Measurements from ENCODE around the gene TNNT2. TPM values are rescaled to one million over a fixed set of nuclear protein-coding genes. Genes with fewer than 3 reads are reported as not detected.

Gene TNNT2
- total RNA-seq, 1 donor from 2014 or later: 9,445 TPM

DNA sequence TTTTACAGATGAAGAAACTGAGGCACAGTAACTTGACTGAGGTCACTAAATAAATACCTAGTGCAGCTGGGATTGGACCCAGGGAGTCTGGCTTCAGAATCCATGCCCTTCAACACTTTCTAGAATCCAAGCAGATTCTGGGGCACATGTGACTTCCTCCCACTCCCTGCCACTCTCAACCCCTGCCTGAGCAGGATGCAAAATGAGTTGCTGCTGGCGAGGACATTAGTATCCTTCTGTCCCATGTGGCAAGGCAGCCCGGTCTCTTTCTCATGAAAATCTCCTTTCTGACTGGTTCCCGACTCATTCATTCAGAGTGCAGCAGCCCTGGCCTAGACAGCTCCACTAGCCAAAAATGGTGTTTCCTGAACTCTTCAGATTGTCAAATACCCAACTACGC lies 28.4 kb downstream of the TNNT2 start:
- ATAC-seq (no peak), DNase-seq (ENCODE audit: missing footprints) (no peak)
- intact Hi-C loops (cut with DNase I): loop anchor here (5.0 kb wide), 1 partner anchor 58 kb away; no protein-coding TSS in a partner anchor

DNA sequence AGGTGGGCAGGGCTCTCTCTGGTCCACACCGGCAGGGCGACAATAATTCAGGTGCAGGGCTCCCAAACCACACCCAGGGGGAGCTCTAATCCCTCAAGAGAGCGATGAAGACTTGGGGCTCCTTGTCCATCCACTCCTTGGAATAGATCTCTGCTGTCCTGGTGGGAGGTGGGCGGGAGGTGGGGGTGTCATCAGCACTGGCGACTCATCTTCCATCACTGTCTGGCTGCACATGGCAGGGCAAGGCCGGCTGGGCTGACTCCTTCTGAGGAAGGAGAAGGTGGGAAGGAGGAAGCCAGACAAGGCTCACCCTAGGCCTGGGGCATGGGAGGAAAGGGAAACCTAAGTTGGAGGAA lies 29.3 kb downstream of the TNNT2 start:
- peak; percentile 37 for ATAC-seq

DNA sequence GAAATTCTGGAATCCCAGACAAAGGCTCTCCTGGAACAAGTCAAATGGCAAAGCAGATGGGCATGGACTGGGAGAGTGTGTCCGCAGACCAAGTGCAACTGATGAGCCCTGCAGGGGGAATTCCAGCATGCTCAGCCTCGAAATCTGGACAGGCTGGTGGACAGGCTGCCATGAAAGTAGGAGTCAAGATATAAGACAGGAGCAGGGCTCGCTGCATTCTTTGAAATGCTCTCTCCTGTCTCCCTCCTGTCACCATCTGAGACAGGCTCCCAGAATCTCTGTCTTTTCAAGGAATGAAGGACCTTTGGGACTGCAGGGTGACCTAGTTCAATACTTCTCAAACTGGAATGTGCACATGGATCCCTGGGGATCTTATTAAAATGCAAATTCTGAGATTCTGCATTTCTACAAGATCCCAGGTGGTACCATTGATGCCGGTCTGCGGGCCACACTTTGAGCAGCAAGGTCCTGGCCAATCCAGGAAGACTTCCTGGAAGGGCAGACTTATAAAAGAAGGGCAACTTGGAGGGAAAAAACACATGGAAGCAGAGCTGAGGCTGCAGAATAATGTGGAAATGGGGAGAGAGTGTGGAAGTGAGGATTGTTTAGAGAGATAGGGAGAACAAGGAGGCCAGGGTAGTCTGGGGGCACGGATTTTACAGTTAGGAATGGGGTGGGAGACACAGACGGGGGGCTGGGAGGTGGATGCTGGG lies 29.8 kb downstream of the TNNT2 start:
- no peak for DNase-seq (ENCODE audit: missing footprints)
- intact Hi-C loops (cut with DNase I): loop anchor here (5.0 kb wide), 1 partner anchor 60 kb away; no protein-coding TSS in a partner anchor

More for the DNA sequence above, 29.3 kb downstream of the TNNT2 start:
- DNase-seq (ENCODE audit: missing footprints): no peak
- intact Hi-C loops (cut with DNase I): loop anchor here (5.0 kb wide), 1 partner anchor 59 kb away; no protein-coding TSS in a partner anchor

DNA sequence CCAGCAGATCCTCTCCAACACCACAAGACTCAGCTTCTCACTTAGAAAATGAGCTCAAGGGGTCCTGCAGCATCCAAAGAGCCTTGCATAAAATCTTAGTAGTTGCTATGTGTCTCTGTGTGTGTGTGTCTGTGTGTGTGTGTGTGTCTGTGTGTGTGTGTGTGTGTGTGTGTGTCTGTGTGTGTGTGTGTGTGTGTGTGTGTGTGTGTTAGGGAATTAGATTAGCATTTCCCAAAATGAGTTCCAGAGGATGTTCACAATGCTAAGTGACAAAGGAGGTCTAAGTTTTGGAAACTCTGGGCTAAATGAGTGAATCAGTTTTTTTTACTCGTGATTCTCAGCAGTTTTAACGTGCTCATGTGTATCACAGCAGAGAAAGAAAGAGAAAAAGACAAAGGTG lies 30.5 kb downstream of the TNNT2 start:
- intact Hi-C loops (cut with DNase I): loop anchor here (1.0 to 5.0 kb wide), 3 partner anchors 38 to 93 kb away; no protein-coding TSS in a partner anchor
- DNase-seq (ENCODE audit: missing footprints): no peak
- ATAC-seq: no peak

More for the DNA sequence above, 29.8 kb downstream of the TNNT2 start:
- ATAC-seq: no peak

DNA sequence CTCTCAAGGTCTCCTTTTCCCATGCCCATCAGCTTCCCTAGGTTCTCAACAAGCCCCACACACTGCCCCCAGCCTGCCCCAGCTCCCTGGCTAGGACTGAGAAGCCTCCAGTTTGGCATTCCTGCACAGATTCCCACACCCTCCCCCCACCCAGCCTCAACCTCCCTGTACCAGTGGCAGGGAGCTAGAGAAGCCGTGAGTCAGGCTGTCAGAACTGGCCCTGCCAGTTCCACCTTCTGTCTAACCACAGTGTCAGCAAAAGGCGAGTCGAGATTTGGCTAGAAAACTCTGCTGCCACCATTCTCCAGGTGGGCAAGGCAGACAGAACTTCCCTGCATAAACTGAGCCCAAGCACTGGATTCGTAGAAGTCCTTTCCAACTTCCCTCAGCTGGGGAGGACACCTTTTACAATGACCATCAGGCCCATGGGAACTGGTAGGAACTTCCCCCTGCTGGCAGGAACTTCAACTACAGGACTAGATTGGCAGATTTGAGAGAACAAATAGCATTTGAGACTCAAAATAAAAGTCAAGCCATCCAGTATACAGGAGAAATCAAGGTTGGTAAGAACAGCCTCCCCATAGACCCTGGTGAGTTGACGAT lies 31.0 kb downstream of the TNNT2 start:
- intact Hi-C loops (cut with DNase I): loop anchor here (1.0 to 5.0 kb wide), 3 partner anchors 37 to 92 kb away; no protein-coding TSS in a partner anchor
- ATAC-seq (peak; percentile 51), DNase-seq (ENCODE audit: missing footprints) (no peak)

DNA sequence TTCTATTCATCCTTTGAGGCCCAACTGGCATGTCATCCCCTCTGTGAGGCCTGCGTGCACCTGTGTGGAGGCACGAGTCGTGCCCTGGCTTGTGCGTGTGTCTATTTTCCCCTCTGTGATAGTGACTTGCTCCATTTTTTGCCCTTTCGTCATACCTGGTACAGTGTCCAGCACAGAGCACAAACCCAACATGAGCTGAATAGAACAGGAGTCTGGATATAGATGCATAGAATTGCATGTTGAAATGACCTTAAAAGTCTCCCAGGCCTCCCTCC lies 32.5 kb downstream of the TNNT2 start:
- ATAC-seq (no peak), DNase-seq (ENCODE audit: missing footprints) (no peak)
- intact Hi-C loops (cut with DNase I): loop anchor here (5.0 kb wide), 1 partner anchor 62 kb away; no protein-coding TSS in a partner anchor

DNA sequence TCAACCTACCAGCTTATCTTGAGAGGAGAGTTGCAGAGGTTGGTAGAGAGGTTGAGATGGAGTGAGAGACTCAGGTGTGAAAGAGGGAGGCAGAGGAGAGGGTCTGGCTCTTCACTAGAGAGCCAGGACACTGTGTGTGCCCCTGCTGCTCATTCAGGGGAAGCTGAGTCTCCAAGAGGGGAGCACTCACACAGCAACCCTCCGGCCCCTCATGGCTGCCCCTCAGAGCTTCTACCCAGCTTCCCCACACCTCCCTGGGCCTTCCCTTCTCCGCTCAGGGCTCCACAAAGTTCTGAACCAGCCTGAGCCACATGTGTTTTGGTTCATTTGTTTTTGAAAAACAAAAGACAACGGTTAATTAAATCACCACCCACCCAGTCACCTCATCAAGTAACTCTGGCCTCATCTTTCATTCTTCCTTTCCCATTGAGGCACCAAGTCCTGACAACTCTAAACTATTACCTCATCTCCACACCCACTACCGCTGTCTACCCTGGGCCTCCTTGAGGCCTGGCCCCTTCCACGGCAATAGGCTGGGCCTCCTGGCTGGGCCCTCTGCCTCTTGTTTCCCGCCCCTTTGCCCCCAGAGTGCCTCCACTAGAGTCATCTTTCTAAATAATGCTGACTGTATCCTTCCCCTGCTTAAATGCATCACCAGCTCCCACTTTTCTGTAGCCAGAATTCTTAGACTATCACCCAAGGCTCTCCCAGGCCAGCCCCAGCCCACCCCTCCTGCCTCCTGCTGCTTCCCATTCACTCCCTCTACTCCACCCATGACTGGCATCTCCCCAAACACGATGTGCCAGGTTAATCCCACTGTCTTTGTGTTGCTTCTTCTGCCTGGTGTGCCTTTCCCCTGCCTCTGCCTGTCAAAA lies 33.0 kb downstream of the TNNT2 start:
- intact Hi-C loops (cut with DNase I): loop anchor here (5.0 kb wide), 1 partner anchor 63 kb away; no protein-coding TSS in a partner anchor
- ATAC-seq (no peak), DNase-seq (ENCODE audit: missing footprints) (no peak)

DNA sequence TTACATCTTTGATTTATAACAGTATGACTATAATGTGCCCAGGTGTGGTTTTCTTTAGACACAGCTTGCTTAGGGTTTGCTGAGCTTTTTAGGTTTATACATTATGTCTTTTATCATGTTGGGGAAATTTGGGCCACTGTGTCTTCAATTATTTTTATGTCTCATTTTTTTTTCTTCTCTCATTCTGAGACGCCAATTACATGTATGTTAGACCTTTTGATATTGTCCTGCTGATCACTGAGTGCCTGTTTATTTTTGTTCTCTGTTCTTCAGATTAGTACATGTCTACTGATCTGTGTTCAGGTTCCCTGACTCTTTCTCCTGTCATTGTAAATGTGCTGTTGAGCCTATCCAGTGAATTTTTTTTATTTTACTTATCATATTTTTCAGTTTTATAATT lies 36.1 kb downstream of the TNNT2 start:
- no peak for ATAC-seq
- intact Hi-C loops (cut with DNase I): no loop called here
- no peak for DNase-seq (ENCODE audit: missing footprints)

DNA sequence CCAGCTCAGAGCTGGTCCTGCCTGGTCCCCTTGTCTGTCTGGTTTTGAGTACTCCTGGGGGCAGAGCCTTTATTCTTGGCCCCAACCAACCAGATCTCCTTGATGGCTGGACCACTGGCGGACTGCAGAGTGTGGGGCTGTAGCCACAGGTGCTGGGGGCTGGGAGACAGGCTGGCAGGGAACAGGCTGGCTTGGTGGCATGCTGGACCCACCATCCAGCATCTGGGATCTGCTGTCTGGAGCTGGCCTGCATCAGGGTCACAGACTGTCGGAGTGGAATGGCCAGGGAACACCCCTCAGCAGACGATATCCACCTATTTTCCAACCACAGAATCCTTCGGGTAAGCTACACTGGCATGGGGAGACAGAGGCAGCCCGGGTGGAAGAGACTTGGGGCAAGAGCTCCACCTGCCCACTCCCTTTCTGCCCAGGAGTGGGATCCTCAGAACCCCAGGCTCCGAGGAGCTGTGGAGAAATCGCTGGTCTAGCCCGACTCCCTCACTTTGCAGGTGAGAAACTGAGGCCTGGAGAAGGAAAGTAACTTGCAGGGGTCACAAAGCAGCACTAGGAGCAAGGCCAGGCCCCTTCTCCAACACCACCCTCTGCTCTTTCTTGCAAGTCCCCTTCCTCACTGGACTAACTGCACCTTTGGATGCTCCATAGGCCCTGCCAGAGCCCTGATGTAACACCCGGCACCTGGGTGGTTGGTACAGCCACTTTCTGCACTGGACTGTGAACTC lies 40.6 kb downstream of the TNNT2 start:
- intact Hi-C loops (cut with DNase I): no loop called here
- ATAC-seq (no peak), DNase-seq (ENCODE audit: missing footprints) (no peak)

DNA sequence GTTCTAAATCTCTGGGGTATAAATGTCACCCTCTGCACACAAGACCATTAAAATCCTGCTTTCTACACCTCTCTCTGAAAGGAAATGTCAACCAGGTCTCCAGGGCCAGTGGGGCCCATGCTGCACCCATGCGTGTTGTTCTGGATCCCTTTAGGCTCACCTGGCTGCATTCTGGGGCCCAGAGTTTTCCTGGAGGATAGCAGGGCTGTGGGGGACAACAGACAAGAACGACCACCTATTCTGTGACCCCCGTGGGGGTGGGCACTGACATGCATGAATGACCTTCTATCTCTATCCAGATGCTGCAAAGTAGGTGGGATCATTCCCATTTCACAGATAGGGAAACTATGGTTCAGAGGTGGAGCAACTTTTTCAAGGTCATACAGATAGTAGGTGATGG lies 41.6 kb downstream of the TNNT2 start:
- intact Hi-C loops (cut with DNase I): no loop called here
- ATAC-seq: no peak
- no peak for DNase-seq (ENCODE audit: missing footprints)

DNA sequence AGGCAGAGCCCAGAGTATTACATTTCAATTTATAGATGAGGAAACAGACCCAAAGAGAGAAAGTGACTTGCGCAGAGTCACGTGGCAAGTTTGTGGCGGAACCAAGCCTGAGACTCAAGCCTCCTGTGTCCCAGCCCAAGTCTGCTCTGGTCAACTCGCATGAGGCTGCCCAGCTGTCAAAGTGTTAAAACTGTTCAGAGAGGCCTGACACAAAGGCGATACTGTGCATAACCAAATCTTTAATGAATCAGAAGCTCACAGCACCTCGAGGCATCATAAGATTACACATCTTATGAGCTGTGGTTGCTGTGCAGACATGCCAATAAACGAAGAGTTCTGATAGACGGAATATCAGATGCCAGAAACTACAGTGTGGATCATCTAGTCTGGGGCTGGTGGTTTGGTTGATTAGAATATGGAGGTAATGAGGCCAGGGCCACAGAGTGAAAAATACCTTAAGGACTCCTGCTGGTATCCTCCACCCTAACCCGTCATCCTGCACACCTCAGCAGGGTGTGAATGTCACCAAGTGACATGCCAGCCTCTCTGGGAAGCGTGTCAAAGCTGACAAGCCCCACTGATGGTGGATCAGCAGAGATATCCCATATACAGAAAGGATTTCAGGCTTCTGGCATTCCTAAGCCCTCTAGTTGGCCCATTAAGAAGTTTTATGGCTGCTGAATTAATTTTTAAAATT lies 42.2 kb downstream of the TNNT2 start:
- intact Hi-C loops (cut with DNase I): no loop called here
- ATAC-seq (no peak), DNase-seq (ENCODE audit: missing footprints) (no peak)

DNA sequence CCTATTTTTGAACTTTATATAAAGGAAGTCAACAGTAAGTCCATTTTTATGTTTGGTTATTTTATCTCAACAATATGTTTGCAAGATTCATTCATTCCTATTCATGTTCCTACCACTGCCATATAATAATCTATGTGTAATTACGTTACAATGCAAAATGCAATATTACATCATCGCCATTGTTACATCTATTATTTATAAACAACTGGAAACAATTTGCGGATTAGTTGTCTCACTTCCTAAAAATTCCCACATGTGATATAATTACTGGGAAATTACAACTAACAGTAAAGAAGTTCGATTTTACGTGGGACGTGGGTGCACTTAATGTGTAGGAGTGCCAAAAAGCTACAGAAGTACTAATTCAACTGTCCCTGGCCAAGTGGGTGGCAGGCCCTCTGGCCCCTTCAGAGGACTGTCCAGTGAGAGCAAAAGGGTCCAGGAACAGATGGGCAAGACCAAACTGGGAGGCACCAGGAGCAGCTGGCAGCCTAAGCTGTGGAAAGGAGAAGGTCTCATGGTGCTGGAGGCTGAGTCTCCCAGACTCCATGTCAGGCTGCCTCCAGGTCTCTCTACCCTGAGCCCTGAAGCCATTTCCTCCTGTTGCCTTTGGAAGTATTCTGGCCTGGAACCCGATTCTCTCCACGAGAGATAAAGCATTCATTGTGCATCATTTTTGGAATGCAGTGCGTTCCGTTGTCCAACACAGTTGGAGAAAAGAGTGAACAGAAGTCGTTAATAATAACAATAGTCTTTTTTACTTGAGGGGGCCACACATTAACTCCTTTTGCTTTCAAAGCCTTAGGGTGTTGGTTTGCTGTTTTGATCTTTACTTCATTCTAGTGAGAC lies 42.9 kb downstream of the TNNT2 start:
- peak; percentile 48 for DNase-seq (ENCODE audit: missing footprints)
- intact Hi-C loops (cut with DNase I): no loop called here
- ATAC-seq: no peak

DNA sequence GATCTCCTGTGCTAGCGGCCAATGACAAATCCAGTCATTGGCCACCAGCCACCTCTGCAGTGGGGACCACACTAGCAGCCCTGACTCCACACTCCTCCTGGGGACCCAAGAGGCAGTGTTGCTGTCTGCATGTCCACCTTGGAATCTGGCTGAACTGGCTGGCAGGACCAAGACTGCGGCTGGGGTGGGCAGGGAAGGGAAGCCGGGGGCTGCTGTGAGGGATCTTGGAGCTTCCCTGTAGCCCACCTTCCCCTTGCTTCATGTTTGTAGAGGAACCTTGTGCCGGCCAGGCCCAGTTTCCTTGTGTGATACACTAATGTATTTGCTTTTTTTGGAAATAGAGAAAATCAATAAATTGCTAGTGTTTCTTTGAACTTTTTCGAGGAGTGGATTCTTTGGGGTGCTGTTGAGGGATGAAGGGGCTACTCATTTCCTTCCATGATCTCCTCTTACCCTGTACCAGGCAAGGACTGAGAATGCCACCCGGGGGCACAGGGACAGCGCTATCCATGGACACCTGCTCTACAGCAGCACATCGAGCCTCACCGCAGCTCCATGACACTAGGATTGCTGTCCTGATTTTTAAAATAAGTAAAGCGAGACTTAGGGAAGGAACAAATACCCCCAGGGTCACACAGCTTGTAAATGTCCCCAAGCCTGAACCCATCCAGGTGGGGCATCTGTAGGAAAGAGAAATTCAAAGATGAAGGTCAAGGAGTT lies 44.7 kb downstream of the TNNT2 start:
- DNase-seq (ENCODE audit: missing footprints) (peak; percentile 58), ATAC-seq (no peak)
- intact Hi-C loops (cut with DNase I): no loop called here

DNA sequence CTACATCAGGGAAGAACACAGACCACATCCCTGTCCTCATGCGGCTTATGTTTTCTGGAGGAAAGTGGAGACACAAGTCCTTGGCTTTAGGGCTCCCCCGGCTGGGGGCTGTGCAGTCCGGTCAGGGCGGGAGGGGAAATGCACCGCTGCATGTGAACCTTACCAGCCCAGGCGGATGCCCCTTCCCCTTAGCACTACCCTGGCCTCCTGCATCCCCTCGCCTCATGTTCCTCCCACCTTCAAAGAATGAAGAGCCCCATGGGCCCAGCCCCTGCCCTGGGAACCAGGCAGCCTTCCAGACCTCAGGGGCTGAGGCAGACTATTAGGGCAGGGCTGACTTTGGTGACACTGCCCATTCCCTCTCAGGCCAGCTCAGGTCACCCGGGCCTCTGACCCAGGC lies 45.5 kb downstream of the TNNT2 start:
- intact Hi-C loops (cut with DNase I): no loop called here
- ATAC-seq (no peak), DNase-seq (ENCODE audit: missing footprints) (peak; percentile 42)

DNA sequence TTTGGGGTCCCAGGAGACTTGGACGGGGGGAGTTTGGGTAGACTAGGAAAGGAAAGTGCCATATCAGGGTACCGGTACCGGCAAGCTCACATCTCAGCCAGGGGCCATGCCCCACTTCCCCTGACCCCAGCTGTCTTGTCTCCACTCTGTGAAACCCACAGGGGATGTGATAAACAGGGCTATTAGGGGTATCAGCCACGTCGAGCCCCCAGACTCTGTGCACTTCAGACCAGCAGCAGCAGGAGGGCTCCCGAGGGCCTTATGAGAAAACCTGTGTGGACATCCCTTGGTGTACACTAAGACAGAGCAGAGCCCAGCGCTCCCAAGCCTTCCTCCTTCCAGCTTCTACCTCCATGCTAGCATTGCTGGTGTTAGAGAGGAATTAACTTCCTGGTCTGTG lies 46.3 kb downstream of the TNNT2 start:
- no peak for DNase-seq (ENCODE audit: missing footprints)
- no peak for ATAC-seq
- intact Hi-C loops (cut with DNase I): no loop called here

DNA sequence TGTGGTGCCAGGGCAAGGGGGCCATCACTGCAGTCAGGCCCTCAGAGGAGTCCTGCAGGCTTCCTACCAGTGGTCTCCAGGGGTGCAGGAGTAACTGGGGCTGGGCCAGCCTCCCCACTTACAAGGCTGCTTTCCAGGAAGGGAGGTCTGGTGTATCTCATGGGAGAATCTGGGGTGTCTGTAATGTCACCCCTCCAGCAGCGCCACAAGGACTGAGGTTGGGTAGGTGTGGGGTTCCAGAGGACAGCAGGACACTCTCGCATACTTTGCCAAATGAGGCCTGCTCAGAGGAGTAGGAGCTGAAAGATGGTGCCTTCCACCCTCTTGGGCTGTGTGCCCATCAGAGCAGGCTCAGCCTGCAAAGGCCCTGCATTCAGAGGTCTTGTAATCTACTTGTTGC lies 46.9 kb downstream of the TNNT2 start:
- intact Hi-C loops (cut with DNase I): no loop called here
- ATAC-seq: no peak
- DNase-seq (ENCODE audit: missing footprints): no peak

DNA sequence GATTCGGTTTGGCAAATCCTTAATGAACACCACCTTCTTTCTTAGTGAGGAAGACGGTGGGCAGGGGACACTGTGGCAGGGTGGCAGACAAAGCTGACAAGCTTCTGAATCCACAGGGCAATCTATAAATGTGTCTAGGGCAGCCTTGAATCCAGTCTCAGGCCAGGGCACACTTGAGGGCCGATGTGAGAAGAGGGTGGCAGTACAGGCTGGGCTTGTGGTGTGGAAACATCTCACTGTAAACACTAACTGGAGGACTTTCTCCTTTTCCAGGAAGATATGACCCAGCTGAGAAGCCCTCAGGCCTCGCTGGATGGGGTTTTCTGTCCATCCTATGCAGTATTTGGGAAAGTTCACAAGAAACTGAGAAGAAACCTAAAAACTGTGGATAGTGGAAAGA lies 47.7 kb downstream of the TNNT2 start:
- DNase-seq (ENCODE audit: missing footprints) (no peak), ATAC-seq (peak; percentile 68)
- intact Hi-C loops (cut with DNase I): no loop called here

All from Right ventricle myocardium inferior (tissue), 1 donor.